Adrenal gland (tissue), 5 donors: ENCODE data around the gene NPR3.

Experiments
- POLR2A ChIP-seq, 2 donors: fragments of 450-650 bp; IDR thresholded peaks; one replicate each; pipeline ENCODE4 v1.6.1; 2017; ENCODE audit warnings: antibody characterized with exemption in 2 of 2, mild to moderate bottlenecking in 2 of 2, moderate library complexity in 1 of 2
- TF ChIP-seq, protein P1 (sequence below), 6 experiments: fragments of 450-650 bp in 4 of 6; fragments of 200-600 bp in 2 of 6; sonication (generic) in 1 of 6; IDR thresholded peaks; 1 replicate in 5 of 6; 2 replicates in 1 of 6; pipeline versions ENCODE4 v1.5.1 to v1.8.0; 2016 to 2021; ENCODE audit warnings: antibody characterized with exemption in 6 of 6, mild to moderate bottlenecking in 2 of 6, moderate library complexity in 1 of 6
- donor health status: DM: no; HTN: no; CAD: no.

DNA sequence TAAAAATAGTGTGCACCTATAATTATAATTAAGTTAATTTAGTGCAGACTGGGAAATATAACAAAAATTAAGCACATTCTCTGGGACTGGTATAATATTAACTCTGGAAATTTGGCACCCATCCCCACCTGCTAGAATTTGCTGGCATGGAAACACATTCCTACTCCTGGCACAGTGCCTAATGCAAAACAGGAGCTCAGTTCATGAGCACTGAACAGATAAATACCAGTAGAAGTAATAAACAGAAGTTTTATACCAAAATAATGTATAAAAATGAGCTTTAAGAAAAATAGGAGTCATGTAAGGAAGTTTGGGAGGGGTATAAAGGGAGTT is 23.7 kb upstream of the NPR3 start:
- TF ChIP-seq, protein P1, sequence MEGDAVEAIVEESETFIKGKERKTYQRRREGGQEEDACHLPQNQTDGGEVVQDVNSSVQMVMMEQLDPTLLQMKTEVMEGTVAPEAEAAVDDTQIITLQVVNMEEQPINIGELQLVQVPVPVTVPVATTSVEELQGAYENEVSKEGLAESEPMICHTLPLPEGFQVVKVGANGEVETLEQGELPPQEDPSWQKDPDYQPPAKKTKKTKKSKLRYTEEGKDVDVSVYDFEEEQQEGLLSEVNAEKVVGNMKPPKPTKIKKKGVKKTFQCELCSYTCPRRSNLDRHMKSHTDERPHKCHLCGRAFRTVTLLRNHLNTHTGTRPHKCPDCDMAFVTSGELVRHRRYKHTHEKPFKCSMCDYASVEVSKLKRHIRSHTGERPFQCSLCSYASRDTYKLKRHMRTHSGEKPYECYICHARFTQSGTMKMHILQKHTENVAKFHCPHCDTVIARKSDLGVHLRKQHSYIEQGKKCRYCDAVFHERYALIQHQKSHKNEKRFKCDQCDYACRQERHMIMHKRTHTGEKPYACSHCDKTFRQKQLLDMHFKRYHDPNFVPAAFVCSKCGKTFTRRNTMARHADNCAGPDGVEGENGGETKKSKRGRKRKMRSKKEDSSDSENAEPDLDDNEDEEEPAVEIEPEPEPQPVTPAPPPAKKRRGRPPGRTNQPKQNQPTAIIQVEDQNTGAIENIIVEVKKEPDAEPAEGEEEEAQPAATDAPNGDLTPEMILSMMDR (IDR thresholded peaks at IDR 0.05) = no peak
- no peak for TF ChIP-seq POLR2A (IDR thresholded peaks at IDR 0.05)
